HS-5 (cell line): ENCODE measurements around the gene ABI3.
"Not testable (repeated sequence)": the region's sequence is repeated elsewhere in the genome, so short reads cannot be mapped to it uniquely, and the experiment has no call there.

Experiments used
- DNase-seq: peaks from one replicate; pipeline ENCODE4 v3.0.0-alpha.2; 2012; ENCODE audit warnings: low read depth

The ABI3 gene

GRCh38 chr17:49252148-49252695 is 41.7 kb downstream of the ABI3 start:
- no peak for DNase-seq

- DNase-seq = no peak
Measured at GRCh38 chr17:49254066-49254465, 43.6 kb downstream of the ABI3 start.

- DNase-seq = no peak
Measured at GRCh38 chr17:49255125-49255524, 44.6 kb downstream of the ABI3 start.

GRCh38 chr17:49258394-49258793 is 47.9 kb downstream of the ABI3 start:
- no peak for DNase-seq

GRCh38 chr17:49259663-49260010 is 49.1 kb downstream of the ABI3 start:
- no peak for DNase-seq

- DNase-seq = peak; percentile 56
Measured at GRCh38 chr17:49260011-49260816, 49.7 kb downstream of the ABI3 start.

GRCh38 chr17:49260817-49261291 is 50.3 kb downstream of the ABI3 start:
- no peak for DNase-seq

GRCh38 chr17:49261540-49261939 is 51.0 kb downstream of the ABI3 start:
- DNase-seq = not testable (repeated sequence)

GRCh38 chr17:49266233-49266632 is 55.7 kb downstream of the ABI3 start:
- DNase-seq = no peak

GRCh38 chr17:49267912-49268311 is 57.4 kb downstream of the ABI3 start:
- DNase-seq = no peak

- no peak for DNase-seq
Measured at GRCh38 chr17:49269356-49269755, 58.8 kb downstream of the ABI3 start.
